ENCODE results near the gene C9orf72. TPM values are rescaled to one million over a fixed set of nuclear protein-coding genes. Genes with fewer than 3 reads are reported as not detected.

The C9orf72 gene
- total RNA-seq, 2 donors from 2014 or later, result 19.4 to 26.4 TPM

DNA sequence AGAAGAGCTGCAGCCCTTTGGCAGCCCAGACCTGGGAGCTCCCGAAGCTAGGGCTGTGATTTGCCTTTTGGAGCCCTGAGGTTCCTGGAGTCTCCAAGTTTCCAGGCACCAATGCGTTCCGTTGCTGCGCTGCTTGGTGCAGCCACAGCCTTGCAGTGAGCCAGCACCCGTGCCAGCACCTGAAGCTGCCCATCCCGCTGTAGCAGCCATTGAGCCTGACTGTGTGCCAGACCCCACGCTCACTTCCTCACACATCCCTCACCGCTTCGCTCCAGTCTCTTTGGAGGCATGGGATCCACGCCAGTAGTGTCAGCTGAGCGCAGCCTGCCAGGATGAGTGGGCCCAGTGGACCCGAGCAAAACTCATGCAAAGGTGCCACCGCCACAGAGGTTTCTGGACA lies 22.5 kb upstream of the C9orf72 start:
- 87 to 92% methylated on average over 4 to 13 of the region's 13 CpGs for WGBS, 2 experiments (ENCODE audit: insufficient coverage in 1 of 2, insufficient read length in 1 of 2)

DNA sequence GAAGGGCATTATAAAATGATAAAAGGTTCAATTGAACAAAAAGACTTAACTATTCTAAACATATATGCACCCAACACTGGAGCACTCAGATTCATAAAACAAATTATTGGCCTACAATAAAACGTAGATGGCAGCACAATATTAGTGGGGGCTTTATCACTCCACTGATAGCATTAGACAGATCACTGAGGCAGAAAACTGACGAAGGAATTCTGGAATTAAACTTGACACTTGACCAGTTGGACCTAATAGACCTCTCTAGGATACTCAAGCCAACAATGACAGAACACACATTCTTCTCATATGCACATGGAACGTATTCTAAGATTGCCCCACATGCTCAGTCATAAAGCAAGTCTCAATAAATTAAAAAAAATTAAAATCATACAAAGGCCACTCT lies 18.4 kb upstream of the C9orf72 start:
- H3K4me1 ChIP-seq (ENCODE audit: control insufficient read depth, insufficient read depth, low read length), result no peaks in the 10 kb centered on the region
- no peak overlapping the region for H3K9ac ChIP-seq (ENCODE audit: extremely low read depth, low read length, poor library complexity, severe bottlenecking)
- WGBS, 2 experiments (ENCODE audit: insufficient coverage in 1 of 2, insufficient read length in 1 of 2), result 76 to 82% methylated on average over 3 of the region's 3 CpGs
- no peak for DNase-seq
- H3K4me1 Mint-ChIP-seq, result peaks cover 10% of the 10 kb centered on the region
- no peak overlapping the region for H3K27ac ChIP-seq (ENCODE audit: low read depth, low read length)
- no peaks in the 10 kb centered on the region for H3K9me3 ChIP-seq (ENCODE audit: control insufficient read depth, low read length)
- TF ChIP-seq, protein P1, sequence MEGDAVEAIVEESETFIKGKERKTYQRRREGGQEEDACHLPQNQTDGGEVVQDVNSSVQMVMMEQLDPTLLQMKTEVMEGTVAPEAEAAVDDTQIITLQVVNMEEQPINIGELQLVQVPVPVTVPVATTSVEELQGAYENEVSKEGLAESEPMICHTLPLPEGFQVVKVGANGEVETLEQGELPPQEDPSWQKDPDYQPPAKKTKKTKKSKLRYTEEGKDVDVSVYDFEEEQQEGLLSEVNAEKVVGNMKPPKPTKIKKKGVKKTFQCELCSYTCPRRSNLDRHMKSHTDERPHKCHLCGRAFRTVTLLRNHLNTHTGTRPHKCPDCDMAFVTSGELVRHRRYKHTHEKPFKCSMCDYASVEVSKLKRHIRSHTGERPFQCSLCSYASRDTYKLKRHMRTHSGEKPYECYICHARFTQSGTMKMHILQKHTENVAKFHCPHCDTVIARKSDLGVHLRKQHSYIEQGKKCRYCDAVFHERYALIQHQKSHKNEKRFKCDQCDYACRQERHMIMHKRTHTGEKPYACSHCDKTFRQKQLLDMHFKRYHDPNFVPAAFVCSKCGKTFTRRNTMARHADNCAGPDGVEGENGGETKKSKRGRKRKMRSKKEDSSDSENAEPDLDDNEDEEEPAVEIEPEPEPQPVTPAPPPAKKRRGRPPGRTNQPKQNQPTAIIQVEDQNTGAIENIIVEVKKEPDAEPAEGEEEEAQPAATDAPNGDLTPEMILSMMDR (conservative IDR thresholded peaks at IDR 0.05), result no peak
- H3K36me3 ChIP-seq (ENCODE audit: control insufficient read depth, insufficient read depth, low read length), result no peaks in the 10 kb centered on the region
- no peaks in the 10 kb centered on the region for H3K9me3 Mint-ChIP-seq
- H3K27me3 Mint-ChIP-seq (ENCODE audit: insufficient read depth), result no peaks in the 10 kb centered on the region
- H3K4me3 ChIP-seq (ENCODE audit: low read length), result no peak overlapping the region
- no peak overlapping the region for H3K4me3 Mint-ChIP-seq
- no peak overlapping the region for H3K27ac Mint-ChIP-seq
- no peaks in the 10 kb centered on the region for H3K36me3 Mint-ChIP-seq (ENCODE audit: low read depth)
- H3K27me3 ChIP-seq (ENCODE audit: control insufficient read depth, insufficient read depth, low read length, poor library complexity, severe bottlenecking), result no peaks in the 10 kb centered on the region

More for the DNA sequence above, 22.5 kb upstream of the C9orf72 start:
- Histone ChIP-seq H3K9ac (ENCODE audit: extremely low read depth, low read length, poor library complexity, severe bottlenecking) (no peak overlapping the region), H3K4me1 (ENCODE audit: control insufficient read depth, insufficient read depth, low read length) (no peaks in the 10 kb centered on the region), H3K4me3 (ENCODE audit: low read length) (no peak overlapping the region), H3K27ac (ENCODE audit: low read depth, low read length) (no peak overlapping the region), H3K27me3 (ENCODE audit: control insufficient read depth, insufficient read depth, low read length, poor library complexity, severe bottlenecking) (no peaks in the 10 kb centered on the region), H3K36me3 (ENCODE audit: control insufficient read depth, insufficient read depth, low read length) (no peaks in the 10 kb centered on the region), H3K9me3 (ENCODE audit: control insufficient read depth, low read length) (no peaks in the 10 kb centered on the region)
- TF ChIP-seq, protein P1 (conservative IDR thresholded peaks at IDR 0.05), result no peak
- no peak for DNase-seq
- Mint-ChIP-seq H3K4me1 (peaks cover 8% of the 10 kb centered on the region), H3K27ac (no peak overlapping the region), H3K27me3 (ENCODE audit: insufficient read depth) (no peaks in the 10 kb centered on the region), H3K9me3 (no peaks in the 10 kb centered on the region), H3K36me3 (ENCODE audit: low read depth) (no peaks in the 10 kb centered on the region), H3K4me3 (no peak overlapping the region)

DNA sequence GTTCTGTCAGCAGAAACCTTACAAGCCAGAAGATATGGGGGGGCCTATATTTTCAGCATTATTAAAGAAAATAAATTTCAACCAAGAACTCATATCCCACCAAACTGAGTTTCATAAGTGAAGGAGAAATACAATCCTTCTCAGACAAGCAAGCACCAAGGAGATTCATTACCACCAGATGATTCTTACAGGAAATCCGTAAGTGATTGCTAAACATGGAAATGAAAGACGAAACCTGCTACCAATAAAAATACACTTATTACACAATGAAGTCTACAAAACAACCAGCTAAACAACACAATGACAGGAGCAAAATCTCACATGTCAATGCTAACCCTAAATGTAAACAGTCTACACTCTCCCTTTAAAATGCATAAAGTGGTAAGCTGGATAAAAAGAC lies 17.8 kb upstream of the C9orf72 start:
- Histone ChIP-seq H3K27me3 (ENCODE audit: control insufficient read depth, insufficient read depth, low read length, poor library complexity, severe bottlenecking) (no peaks in the 10 kb centered on the region), H3K4me3 (ENCODE audit: low read length) (no peak overlapping the region), H3K36me3 (ENCODE audit: control insufficient read depth, insufficient read depth, low read length) (no peaks in the 10 kb centered on the region), H3K9ac (ENCODE audit: extremely low read depth, low read length, poor library complexity, severe bottlenecking) (no peak overlapping the region), H3K4me1 (ENCODE audit: control insufficient read depth, insufficient read depth, low read length) (no peaks in the 10 kb centered on the region), H3K9me3 (ENCODE audit: control insufficient read depth, low read length) (no peaks in the 10 kb centered on the region), H3K27ac (ENCODE audit: low read depth, low read length) (no peak overlapping the region)
- TF ChIP-seq, protein P1 (conservative IDR thresholded peaks at IDR 0.05), result no peak
- DNase-seq, result no peak
- no peak overlapping the region for H3K4me3 Mint-ChIP-seq
- peaks cover 10% of the 10 kb centered on the region for H3K4me1 Mint-ChIP-seq
- no peaks in the 10 kb centered on the region for H3K36me3 Mint-ChIP-seq (ENCODE audit: low read depth)
- H3K27ac Mint-ChIP-seq, result no peak overlapping the region
- 93% methylated on average over 2 of the region's 2 CpGs; no CpG with 5 or more reads in 1 of the 2 experiments for WGBS, 2 experiments (ENCODE audit: insufficient coverage in 1 of 2, insufficient read length in 1 of 2)
- H3K9me3 Mint-ChIP-seq, result no peaks in the 10 kb centered on the region
- H3K27me3 Mint-ChIP-seq (ENCODE audit: insufficient read depth), result no peaks in the 10 kb centered on the region
